Omental fat pad (tissue), 4 donors: ENCODE measurements around the gene ATPAF1. TPM values are rescaled to one million over a fixed set of nuclear protein-coding genes. Genes with fewer than 3 reads are reported as not detected.
"Not testable (repeated sequence)": the region's sequence is repeated elsewhere in the genome, so short reads cannot be mapped to it uniquely, and the experiment has no call there.

Source experiments
- ATAC-seq: fragments of 150-250 bp; one replicate; pipeline ENCODE4 v1.9.1; 2016; ENCODE audit warnings: mild to moderate bottlenecking, moderate library complexity; ENCODE audit not compliant: low FRiP score
- DNase-seq: peaks from one replicate; pipeline ENCODE4 v3.0.0-alpha.2; 2019; ENCODE audit warnings: low spot score
- CTCF ChIP-seq, 3 donors: fragments of 450-650 bp; IDR thresholded peaks; one replicate each; pipeline ENCODE4 v1.5.1; 2016 to 2017; ENCODE audit warnings: antibody characterized with exemption in 3 of 3, mild to moderate bottlenecking in 3 of 3, moderate library complexity in 2 of 3
- total RNA-seq, 4 donors: library from RNA; depleted of rRNA; stranded (reverse); fragments of >200 nt; gene quantifications; one replicate each; pipeline ENCODE4 v1.1.0, GENCODE V29; 2016

The ATPAF1 gene
- total RNA-seq, 4 donors from 2014 or later: 33.1 to 83.6 (median 57.0) TPM

GRCh38 chr1:46672696-46673095 lies 4.5 kb upstream of the ATPAF1 start:
- DNase-seq: no peak
- no peak for TF ChIP-seq CTCF (IDR thresholded peaks at IDR 0.05)

GRCh38 chr1:46671554-46671953 lies 3.4 kb upstream of the ATPAF1 start, which contains the start of gene TEX38:
TEX38 (plus strand) TSS chr1:46671854; CDS start chr1:46671935, 81 bp downstream.
- no peak for DNase-seq
- TF ChIP-seq CTCF (IDR thresholded peaks at IDR 0.05): no peak
- no peak for ATAC-seq

More at GRCh38 chr1:46672696-46673095, 4.5 kb upstream of the ATPAF1 start:
- no peak for ATAC-seq

GRCh38 chr1:46670134-46670533 lies 2.0 kb upstream of the ATPAF1 start:
- no peak for TF ChIP-seq CTCF (IDR thresholded peaks at IDR 0.05)
- ATAC-seq (no peak), DNase-seq (no peak)

- ATAC-seq: no peak
- no peak for TF ChIP-seq CTCF (IDR thresholded peaks at IDR 0.05)
- DNase-seq: no peak
Observed at GRCh38 chr1:46665983-46666382, 2.2 kb downstream of the ATPAF1 start.

GRCh38 chr1:46662919-46663318 lies 5.2 kb downstream of the ATPAF1 start:
- not testable (repeated sequence) for DNase-seq, ATAC-seq

GRCh38 chr1:46660116-46660515 lies 8.0 kb downstream of the ATPAF1 start:
- DNase-seq, ATAC-seq: not testable (repeated sequence)

GRCh38 chr1:46659307-46659870 lies 8.8 kb downstream of the ATPAF1 start:
- no peak for TF ChIP-seq CTCF (IDR thresholded peaks at IDR 0.05)
- ATAC-seq (no peak), DNase-seq (no peak)

GRCh38 chr1:46657775-46658174 lies 10.4 kb downstream of the ATPAF1 start:
- no peak for TF ChIP-seq CTCF (IDR thresholded peaks at IDR 0.05)
- DNase-seq (no peak), ATAC-seq (no peak)
